H9 (cell line): ENCODE data around the gene GTF2A1. TPM values are rescaled to one million over a fixed set of nuclear protein-coding genes. Genes with fewer than 3 reads are reported as not detected.

ENCODE experiments used
- DNase-seq: peaks from one replicate; pipeline ENCODE4 v3.0.0-alpha.2; 2017
- H2AFZ ChIP-seq: one replicate; pipeline ENCODE4 v1.6.1; 2013; ENCODE audit warnings: mild to moderate bottlenecking, low read length, control low read depth, moderate library complexity
- H2AK5ac ChIP-seq: 2 replicates; pipeline ENCODE4 v1.6.1; 2013; ENCODE audit warnings: low read length, control low read depth, mixed read lengths; ENCODE audit not compliant: insufficient read length
- H2BK120ac ChIP-seq: one replicate; pipeline ENCODE4 v1.6.1; 2013; ENCODE audit warnings: low read depth, mild to moderate bottlenecking, low read length, control low read depth, inconsistent platforms; ENCODE audit not compliant: poor library complexity, severe bottlenecking
- H2BK12ac ChIP-seq: 2 replicates; pipeline ENCODE4 v1.6.1; 2013; ENCODE audit warnings: low read length, control low read depth, mixed read lengths, low read depth; ENCODE audit not compliant: insufficient read length
- H2BK15ac ChIP-seq: 2 replicates; pipeline ENCODE4 v1.6.1; 2013; ENCODE audit warnings: low read depth, low read length, control low read depth
- H2BK20ac ChIP-seq: one replicate; pipeline ENCODE4 v1.6.1; 2013; ENCODE audit warnings: low read depth, mild to moderate bottlenecking, low read length, control low read depth, inconsistent platforms; ENCODE audit not compliant: poor library complexity, severe bottlenecking
- H2BK5ac ChIP-seq: 2 replicates; pipeline ENCODE4 v1.6.1; 2013; ENCODE audit warnings: low read length, control low read depth, mixed read lengths; ENCODE audit not compliant: insufficient read length
- H3K14ac ChIP-seq: 2 replicates; pipeline ENCODE4 v1.6.1; 2013; ENCODE audit warnings: low read length, control low read depth; ENCODE audit not compliant: insufficient read depth
- H3K18ac ChIP-seq: 2 replicates; pipeline ENCODE4 v1.6.1; 2013; ENCODE audit warnings: low read depth, mild to moderate bottlenecking, mixed read lengths, low read length, control low read depth; ENCODE audit not compliant: insufficient read length
- H3K23ac ChIP-seq: 2 replicates; pipeline ENCODE4 v1.6.1; 2013; ENCODE audit warnings: low read length, control low read depth, mixed read lengths, low read depth; ENCODE audit not compliant: insufficient read length
- H3K23me2 ChIP-seq: 2 replicates; pipeline ENCODE4 v1.6.1; 2013; ENCODE audit warnings: low read depth, mild to moderate bottlenecking, mixed read lengths, low read length, control low read depth; ENCODE audit not compliant: insufficient read length, poor library complexity, severe bottlenecking
- H3K27ac ChIP-seq: 2 replicates; pipeline ENCODE4 v1.5.1; 2013; ENCODE audit warnings: low read length, control low read depth, mixed read lengths, low read depth; ENCODE audit not compliant: insufficient read length
- H3K27me3 ChIP-seq: 2 replicates; pipeline ENCODE4 v1.6.1; 2013; ENCODE audit warnings: low read length, control low read depth, inconsistent platforms; ENCODE audit not compliant: insufficient read depth
- H3K4ac ChIP-seq: 2 replicates; pipeline ENCODE4 v1.6.1; 2013; ENCODE audit warnings: low read depth, mild to moderate bottlenecking, control low read depth, inconsistent platforms, low read length, moderate library complexity
- H3K4me1 ChIP-seq: 2 replicates; pipeline ENCODE4 v1.6.1; 2013; ENCODE audit warnings: low read length, control low read depth, inconsistent platforms; ENCODE audit not compliant: insufficient read depth
- H3K4me2 ChIP-seq: 2 replicates; pipeline ENCODE4 v1.6.1; 2013; ENCODE audit warnings: low read length, control low read depth, mixed read lengths; ENCODE audit not compliant: insufficient read length, insufficient read depth
- H3K56ac ChIP-seq: 2 replicates; pipeline ENCODE4 v1.6.1; 2013; ENCODE audit warnings: low read depth, mild to moderate bottlenecking, mixed read lengths, low read length, control low read depth; ENCODE audit not compliant: insufficient read length
- H3K79me1 ChIP-seq: 2 replicates; pipeline ENCODE4 v1.6.1; 2013; ENCODE audit warnings: low read depth, mild to moderate bottlenecking, moderate library complexity, low read length, control low read depth, inconsistent platforms; ENCODE audit not compliant: insufficient read depth, poor library complexity, severe bottlenecking
- H3K79me2 ChIP-seq: 2 replicates; pipeline ENCODE4 v1.6.1; 2013; ENCODE audit warnings: low read length, control low read depth, inconsistent platforms; ENCODE audit not compliant: insufficient read depth
- H3K9ac ChIP-seq: 2 replicates; pipeline ENCODE4 v1.6.1; 2013; ENCODE audit warnings: low read length, control low read depth, mixed read lengths; ENCODE audit not compliant: insufficient read length; ENCODE audit errors: extremely low read depth
- H3K9me3 ChIP-seq: one replicate; pipeline ENCODE4 v1.6.1; 2013; ENCODE audit warnings: low read depth, low read length, inconsistent platforms; ENCODE audit not compliant: control insufficient read depth
- H3T11ph ChIP-seq: one replicate; pipeline ENCODE4 v1.6.1; 2013; ENCODE audit warnings: mild to moderate bottlenecking, low read length, control low read depth, inconsistent platforms
- H4K20me1 ChIP-seq: one replicate; pipeline ENCODE4 v1.6.1; 2013; ENCODE audit not compliant: control insufficient read depth, insufficient read length, insufficient read depth
- H4K5ac ChIP-seq: 2 replicates; pipeline ENCODE4 v1.6.1; 2013; ENCODE audit warnings: low read depth, mild to moderate bottlenecking, mixed read lengths, low read length, control low read depth; ENCODE audit not compliant: insufficient read length
- H4K8ac ChIP-seq: replicated peaks from 2 replicates; pipeline ENCODE4 v1.6.1; 2013; ENCODE audit warnings: low read length, control low read depth, mixed read lengths, low read depth; ENCODE audit not compliant: insufficient read length
- H4K91ac ChIP-seq: 2 replicates; pipeline ENCODE4 v1.6.1; 2013; ENCODE audit warnings: low read depth, mild to moderate bottlenecking, moderate library complexity, mixed read lengths, low read length, control low read depth; ENCODE audit not compliant: insufficient read length
- H3K27ac Mint-ChIP-seq, 3 experiments: 2 replicates in 2 of 3; 3 replicates in 1 of 3; pipeline ENCODE4 v1.8.0; 2020 to 2021; ENCODE audit warnings: mixed read lengths in 3 of 3, mild to moderate bottlenecking in 1 of 3, moderate library complexity in 1 of 3
- H3K27me3 Mint-ChIP-seq: 2 replicates; pipeline ENCODE4 v1.8.0; 2021; ENCODE audit warnings: low read depth, mild to moderate bottlenecking, moderate library complexity, mixed read lengths
- H3K36me3 Mint-ChIP-seq, 3 experiments: 2 replicates in 2 of 3; 3 replicates in 1 of 3; pipeline ENCODE4 v1.8.0; 2020 to 2021; ENCODE audit warnings: low read depth in 3 of 3, mixed read lengths in 3 of 3; ENCODE audit not compliant: insufficient read depth in 1 of 3
- H3K4me1 Mint-ChIP-seq, 2 experiments: 2 replicates each; pipeline ENCODE4 v1.8.0; 2020; ENCODE audit warnings: mixed read lengths in 2 of 2
- H3K4me3 Mint-ChIP-seq, 2 experiments: 2 replicates in 1 of 2; 3 replicates in 1 of 2; pipeline ENCODE4 v1.8.0; 2020 to 2021; ENCODE audit warnings: mild to moderate bottlenecking in 2 of 2, mixed read lengths in 2 of 2, moderate library complexity in 1 of 2
- H3K9me3 Mint-ChIP-seq, 2 experiments: 2 replicates in 1 of 2; 3 replicates in 1 of 2; pipeline ENCODE4 v1.8.0; 2020; ENCODE audit warnings: mild to moderate bottlenecking in 2 of 2, mixed read lengths in 2 of 2, moderate library complexity in 1 of 2
- WGBS: extraction: QIAGEN DNeasy Blood & Tissue Kit; methylation state at CpG from one replicate; pipeline ENCODE4 v1.1.7; 2013; ENCODE audit warnings: missing lambda C conversion rate, low lambda C conversion rate, mixed read lengths; ENCODE audit not compliant: insufficient read length; ENCODE audit errors: extremely low coverage; 5-methylcytosine and 5-hydroxymethylcytosine counted together
- total RNA-seq: library from RNA; stranded (reverse); gene quantifications from 2 replicates; pipeline ENCODE4 v1.2.1, GENCODE V29; 2021
- TF ChIP-seq, protein P1 (sequence below): fragments of 200-600 bp; sonication (generic); conservative IDR thresholded peaks from 3 replicates; pipeline ENCODE4 v1.8.0; 2021; ENCODE audit warnings: antibody characterized with exemption, mild to moderate bottlenecking

GTF2A1 gene
- total RNA-seq, 1 experiment from 2014 or later, result 43.0 TPM

DNA sequence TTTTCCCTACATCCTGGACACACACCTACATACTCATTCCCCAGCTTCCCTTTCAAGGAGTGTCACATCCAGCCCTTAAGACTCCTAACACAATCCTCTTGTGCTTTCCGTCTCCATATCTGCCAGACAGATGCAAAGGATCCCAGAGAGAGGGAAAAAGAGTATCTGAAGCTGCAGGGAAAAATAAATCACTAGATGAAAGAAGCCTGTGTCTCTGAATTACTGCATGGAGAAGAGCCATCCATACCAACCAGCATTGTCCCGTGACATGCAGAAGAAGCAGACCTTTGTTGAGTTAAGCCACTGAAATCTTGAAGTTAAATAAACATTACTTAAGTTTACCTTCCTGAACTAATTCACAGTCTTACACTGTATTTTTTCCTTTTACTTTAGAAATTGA, 54.6 kb downstream of the GTF2A1 start:
- H3K4ac ChIP-seq, result no peak overlapping the region
- H3K36me3 Mint-ChIP-seq, result peaks cover 0 to 2% (median 0%) of the 10 kb centered on the region in 3 experiments; a peak in 1 of 7 replicates
- no CpG with 5 or more reads among the region's 2 CpGs for WGBS

More for the DNA sequence above, 54.6 kb downstream of the GTF2A1 start:
- Histone ChIP-seq H3K4me1 (no peaks in the 10 kb centered on the region), H3K27ac (no peak overlapping the region), H3K4me2 (no peak overlapping the region), H2AFZ (no peak overlapping the region), H3K9me3 (no peaks in the 10 kb centered on the region), H3K14ac (no peak overlapping the region), H2BK120ac (no peak overlapping the region), H2BK15ac (no peak overlapping the region), H2BK20ac (no peak overlapping the region), H3T11ph (no peak overlapping the region), H4K91ac (no peak overlapping the region), H4K5ac (no peak overlapping the region), H3K23ac (no peak overlapping the region), H4K8ac (no peak overlapping the region), H3K79me2 (no peaks in the 10 kb centered on the region), H3K18ac (no peak overlapping the region), H2BK12ac (no peak overlapping the region), H4K20me1 (peaks cover 2% of the 10 kb centered on the region), H3K56ac (no peak overlapping the region), H3K79me1 (no peaks in the 10 kb centered on the region), H3K23me2 (peaks cover 10% of the 10 kb centered on the region), H2BK5ac (no peak overlapping the region), H3K9ac (no peak overlapping the region), H2AK5ac (no peak overlapping the region), H3K27me3 (no peaks in the 10 kb centered on the region)
- Mint-ChIP-seq H3K27ac (no peak overlapping the region), H3K4me1 (peaks cover 13 to 16% of the 10 kb centered on the region in 2 experiments), H3K9me3 (no peaks in the 10 kb centered on the region), H3K4me3 (no peak overlapping the region), H3K27me3 (no peaks in the 10 kb centered on the region)
- TF ChIP-seq, protein P1, sequence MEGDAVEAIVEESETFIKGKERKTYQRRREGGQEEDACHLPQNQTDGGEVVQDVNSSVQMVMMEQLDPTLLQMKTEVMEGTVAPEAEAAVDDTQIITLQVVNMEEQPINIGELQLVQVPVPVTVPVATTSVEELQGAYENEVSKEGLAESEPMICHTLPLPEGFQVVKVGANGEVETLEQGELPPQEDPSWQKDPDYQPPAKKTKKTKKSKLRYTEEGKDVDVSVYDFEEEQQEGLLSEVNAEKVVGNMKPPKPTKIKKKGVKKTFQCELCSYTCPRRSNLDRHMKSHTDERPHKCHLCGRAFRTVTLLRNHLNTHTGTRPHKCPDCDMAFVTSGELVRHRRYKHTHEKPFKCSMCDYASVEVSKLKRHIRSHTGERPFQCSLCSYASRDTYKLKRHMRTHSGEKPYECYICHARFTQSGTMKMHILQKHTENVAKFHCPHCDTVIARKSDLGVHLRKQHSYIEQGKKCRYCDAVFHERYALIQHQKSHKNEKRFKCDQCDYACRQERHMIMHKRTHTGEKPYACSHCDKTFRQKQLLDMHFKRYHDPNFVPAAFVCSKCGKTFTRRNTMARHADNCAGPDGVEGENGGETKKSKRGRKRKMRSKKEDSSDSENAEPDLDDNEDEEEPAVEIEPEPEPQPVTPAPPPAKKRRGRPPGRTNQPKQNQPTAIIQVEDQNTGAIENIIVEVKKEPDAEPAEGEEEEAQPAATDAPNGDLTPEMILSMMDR, result no peak
- DNase-seq, result no peak
